VCaP (cell line): ENCODE data around the gene RIF1.
A peak's percentile ranks its signal among the peaks of the same experiment; 100 is the strongest.
"Not testable (repeated sequence)": the region's sequence is repeated elsewhere in the genome, so short reads cannot be mapped to it uniquely, and the experiment has no call there.

Source experiments
- H3K27ac ChIP-seq: fragments of 450-650 bp; 2 replicates; pipeline ENCODE4 v1.5.1; 2017
- TF ChIP-seq, protein P1 (sequence below): fragments of 450-650 bp; conservative IDR thresholded peaks from 2 replicates; pipeline ENCODE4 v1.5.1; 2017; ENCODE audit warnings: mild to moderate bottlenecking, moderate library complexity

The RIF1 gene

GRCh38 chr2:151403914-151404313 lies 5.8 kb upstream of the RIF1 start:
- H3K27ac ChIP-seq: no peak overlapping the region

DNA sequence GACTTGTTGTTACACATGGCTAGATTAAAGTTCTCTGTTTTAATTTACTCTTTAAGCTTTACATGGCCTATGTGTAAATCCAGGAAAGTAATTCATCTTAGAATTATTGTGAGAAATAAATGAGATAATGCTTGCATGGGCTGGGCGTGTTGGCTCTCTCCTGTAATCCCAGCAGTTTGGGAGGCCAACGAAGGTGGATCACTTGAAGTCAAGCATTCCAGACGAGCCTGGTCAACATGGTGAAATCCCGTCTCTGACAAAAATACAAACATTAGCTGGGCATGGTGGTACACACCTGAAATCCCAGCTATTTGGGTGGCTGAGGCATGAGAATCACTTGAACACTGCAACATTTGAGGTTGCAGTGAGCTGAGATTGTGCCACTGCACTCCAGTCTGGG lies 4.3 kb upstream of the RIF1 start:
- H3K27ac ChIP-seq: no peak overlapping the region
- TF ChIP-seq, protein P1, sequence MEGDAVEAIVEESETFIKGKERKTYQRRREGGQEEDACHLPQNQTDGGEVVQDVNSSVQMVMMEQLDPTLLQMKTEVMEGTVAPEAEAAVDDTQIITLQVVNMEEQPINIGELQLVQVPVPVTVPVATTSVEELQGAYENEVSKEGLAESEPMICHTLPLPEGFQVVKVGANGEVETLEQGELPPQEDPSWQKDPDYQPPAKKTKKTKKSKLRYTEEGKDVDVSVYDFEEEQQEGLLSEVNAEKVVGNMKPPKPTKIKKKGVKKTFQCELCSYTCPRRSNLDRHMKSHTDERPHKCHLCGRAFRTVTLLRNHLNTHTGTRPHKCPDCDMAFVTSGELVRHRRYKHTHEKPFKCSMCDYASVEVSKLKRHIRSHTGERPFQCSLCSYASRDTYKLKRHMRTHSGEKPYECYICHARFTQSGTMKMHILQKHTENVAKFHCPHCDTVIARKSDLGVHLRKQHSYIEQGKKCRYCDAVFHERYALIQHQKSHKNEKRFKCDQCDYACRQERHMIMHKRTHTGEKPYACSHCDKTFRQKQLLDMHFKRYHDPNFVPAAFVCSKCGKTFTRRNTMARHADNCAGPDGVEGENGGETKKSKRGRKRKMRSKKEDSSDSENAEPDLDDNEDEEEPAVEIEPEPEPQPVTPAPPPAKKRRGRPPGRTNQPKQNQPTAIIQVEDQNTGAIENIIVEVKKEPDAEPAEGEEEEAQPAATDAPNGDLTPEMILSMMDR: no peak

More at GRCh38 chr2:151403914-151404313, 5.8 kb upstream of the RIF1 start:
- TF ChIP-seq, protein P1: no peak

DNA sequence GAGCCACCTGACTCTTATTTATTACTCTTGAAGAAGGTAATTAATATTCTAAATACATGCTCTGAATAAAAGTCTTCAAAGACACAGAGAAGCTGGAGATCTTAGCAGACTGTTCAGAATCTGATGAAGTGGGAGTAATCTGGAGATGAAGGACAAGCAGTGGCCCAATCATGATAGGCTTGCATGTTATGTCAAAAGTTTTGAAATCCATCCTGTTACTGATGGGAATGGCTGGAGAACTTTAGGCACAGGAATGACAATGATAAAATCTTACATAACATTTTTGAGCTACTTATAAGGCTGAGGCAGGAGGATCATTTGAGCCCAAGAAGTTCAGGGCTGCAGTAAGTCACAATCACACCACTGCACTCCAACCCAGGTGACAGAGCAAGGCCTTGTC lies 2.4 kb upstream of the RIF1 start:
- TF ChIP-seq, protein P1: no peak
- no peak overlapping the region for H3K27ac ChIP-seq

DNA sequence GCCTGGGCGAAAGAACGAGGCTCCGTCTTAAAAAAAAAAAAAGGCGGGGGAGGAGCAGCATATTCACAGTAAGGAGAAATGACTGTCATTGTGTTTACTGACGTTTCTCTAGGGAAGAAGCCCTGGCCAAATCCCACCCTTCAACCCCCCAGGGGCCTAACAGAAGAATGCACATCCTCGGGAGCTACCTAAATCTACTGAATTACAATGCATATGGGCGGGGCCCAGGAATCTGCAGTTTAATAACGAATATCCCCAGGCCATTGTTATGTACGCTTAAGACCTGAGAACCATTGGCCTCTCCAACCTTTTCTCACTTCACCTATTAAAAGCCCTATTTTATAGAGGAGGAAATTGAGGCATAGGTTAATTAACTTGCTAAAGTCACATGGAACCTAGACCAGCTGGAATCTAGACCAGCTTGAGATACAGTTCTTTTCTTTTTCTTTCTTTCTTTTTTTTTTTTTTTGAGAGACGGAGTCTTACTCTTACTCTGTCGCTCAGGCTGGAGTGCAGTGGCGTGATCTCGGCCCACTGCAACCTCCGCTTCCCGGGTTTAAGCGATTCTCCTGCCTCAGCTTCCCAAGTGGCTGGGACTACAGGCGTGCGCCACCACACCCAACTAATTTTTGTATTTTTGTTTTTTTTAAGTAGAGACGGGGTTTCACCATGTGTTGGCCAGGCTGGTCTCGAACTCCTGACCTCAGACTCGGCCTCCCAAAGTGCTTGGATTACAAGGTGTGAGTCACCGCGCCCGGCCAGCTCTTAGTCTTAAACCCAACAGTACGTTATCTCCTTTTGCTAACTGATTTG lies 708 bp upstream of the RIF1 start:
- H3K27ac ChIP-seq: peak overlapping the region; percentile 94
- TF ChIP-seq, protein P1: no peak

GRCh38 chr2:151410485-151410834 lies 758 bp downstream of the RIF1 start:
- TF ChIP-seq, protein P1: no peak
- peak overlapping the region; percentile 94 for H3K27ac ChIP-seq

DNA sequence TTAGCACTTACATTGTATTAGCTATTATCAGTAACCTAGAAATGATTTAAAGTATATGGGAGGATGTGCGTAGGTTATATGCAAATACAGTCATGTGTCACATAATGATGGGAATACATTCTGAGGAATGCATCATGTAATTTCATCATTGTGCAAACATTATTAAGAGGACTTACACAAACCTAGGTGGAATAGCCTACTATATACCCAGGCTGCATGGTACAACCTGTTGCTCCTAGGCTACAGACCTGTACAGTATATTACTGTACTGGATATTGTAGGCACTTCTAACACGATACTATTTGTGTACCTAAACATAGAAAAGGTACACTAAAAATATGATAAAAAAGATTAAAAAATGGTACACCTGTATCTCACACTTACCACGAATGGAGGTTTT lies 7.9 kb downstream of the RIF1 start:
- TF ChIP-seq, protein P1: no peak
- H3K27ac ChIP-seq: no peak overlapping the region

DNA sequence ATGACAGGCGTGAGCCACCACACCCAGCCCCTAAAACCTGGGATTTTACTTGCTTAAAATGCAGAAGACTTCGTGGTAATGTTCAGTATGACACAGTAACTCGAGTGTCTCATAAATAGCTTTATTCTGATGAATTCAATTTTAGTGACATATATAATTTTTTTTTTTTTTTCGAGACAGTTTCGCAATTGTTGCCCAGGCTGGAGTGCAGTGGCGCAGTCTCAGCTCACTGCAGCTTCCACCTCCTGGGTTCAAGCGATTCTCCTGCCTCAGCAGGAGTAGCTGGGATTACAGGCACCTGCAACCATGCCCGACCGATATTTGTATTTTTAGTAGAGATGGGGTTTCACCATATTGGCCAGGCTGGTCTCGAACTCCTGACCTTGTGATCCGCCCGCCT lies 12.0 kb downstream of the RIF1 start:
- not testable (repeated sequence) for H3K27ac ChIP-seq

- TF ChIP-seq, protein P1: no peak
- no peak overlapping the region for H3K27ac ChIP-seq
Measured at GRCh38 chr2:151422917-151423439, 13.3 kb downstream of the RIF1 start.
